ENCODE results near the gene AKAP6.

- no peak for TF ChIP-seq CTCF (IDR thresholded peaks at IDR 0.05)
- TF ChIP-seq POLR2A (IDR thresholded peaks at IDR 0.05), result no peak
- TF ChIP-seq POLR2AphosphoS5 (IDR thresholded peaks at IDR 0.05), result no peak
Observed at GRCh38 chr14:32310876-32311275, 18.2 kb upstream of the AKAP6 start.
